Measurements from ENCODE around the gene JTB.

Gene JTB

GRCh38 chr1:153970346-153970745 is 7.1 kb downstream of the JTB start:
- Histone ChIP-seq H4K8ac (ENCODE audit: low read depth, low read length) (no peak overlapping the region), H3K79me2 (ENCODE audit: control insufficient read depth, insufficient read depth, low read length, poor library complexity) (peaks cover 3% of the 10 kb centered on the region), H2BK12ac (ENCODE audit: low read length) (no peak overlapping the region), H3K9me3 (ENCODE audit: insufficient read depth, low read depth, low read length) (peaks cover 2% of the 10 kb centered on the region), H4K12ac (ENCODE audit: low read depth, low read length) (no peak overlapping the region), H2BK120ac (ENCODE audit: insufficient read depth, low read length, poor library complexity) (no peak overlapping the region), H3K18ac (ENCODE audit: low read length) (no peak overlapping the region), H3K27me3 (ENCODE audit: insufficient read depth, low read length) (no peaks in the 10 kb centered on the region), H3K27ac (ENCODE audit: low read depth, low read length) (no peak overlapping the region), H2BK5ac (ENCODE audit: low read depth, low read length, poor library complexity) (no peak overlapping the region), H3K14ac (ENCODE audit: low read length) (no peak overlapping the region), H3K4ac (ENCODE audit: low read depth, low read length) (no peak overlapping the region), H3K36me3 (ENCODE audit: control insufficient read depth in 1 of 2, insufficient read depth in 2 of 2, low read length in 2 of 2) (peaks cover 15 to 20% of the 10 kb centered on the region in 2 experiments), H2AK5ac (ENCODE audit: low read length) (no peak overlapping the region), H2AFZ (ENCODE audit: insufficient read depth, low read length, poor library complexity) (no peak overlapping the region), H3K4me3 (ENCODE audit: low read depth, low read length) (no peak overlapping the region), H3K23ac (ENCODE audit: low read length) (no peak overlapping the region), H3K79me1 (ENCODE audit: low read length) (peaks cover 9% of the 10 kb centered on the region), H4K91ac (ENCODE audit: low read depth, low read length) (no peak overlapping the region), H3K4me2 (ENCODE audit: low read length) (no peak overlapping the region), H3K9ac (ENCODE audit: low read length) (no peak overlapping the region), H3K4me1 (ENCODE audit: control insufficient read depth in 1 of 2, insufficient read depth in 2 of 2, low read length in 2 of 2) (peaks cover 6 to 10% of the 10 kb centered on the region in 2 experiments)
- DNase-seq = no peak
- WGBS (ENCODE audit: extremely low coverage, insufficient coverage, insufficient read length) = no CpG with 5 or more reads among the region's 2 CpGs

- Histone ChIP-seq H3K14ac (ENCODE audit: low read length) (no peak overlapping the region), H3K27me3 (ENCODE audit: insufficient read depth, low read length) (no peaks in the 10 kb centered on the region), H2AK5ac (ENCODE audit: low read length) (no peak overlapping the region), H4K12ac (ENCODE audit: low read depth, low read length) (no peak overlapping the region), H2AFZ (ENCODE audit: insufficient read depth, low read length, poor library complexity) (no peak overlapping the region), H3K79me2 (ENCODE audit: control insufficient read depth, insufficient read depth, low read length, poor library complexity) (peaks cover 3% of the 10 kb centered on the region), H3K27ac (ENCODE audit: low read depth, low read length) (no peak overlapping the region), H4K91ac (ENCODE audit: low read depth, low read length) (no peak overlapping the region), H3K23ac (ENCODE audit: low read length) (no peak overlapping the region), H3K4ac (ENCODE audit: low read depth, low read length) (no peak overlapping the region), H3K9me3 (ENCODE audit: insufficient read depth, low read depth, low read length) (peaks cover 2% of the 10 kb centered on the region), H3K4me1 (ENCODE audit: control insufficient read depth in 1 of 2, insufficient read depth in 2 of 2, low read length in 2 of 2) (peaks cover 6 to 10% of the 10 kb centered on the region in 2 experiments), H2BK5ac (ENCODE audit: low read depth, low read length, poor library complexity) (no peak overlapping the region), H2BK120ac (ENCODE audit: insufficient read depth, low read length, poor library complexity) (no peak overlapping the region), H3K36me3 (ENCODE audit: control insufficient read depth in 1 of 2, insufficient read depth in 2 of 2, low read length in 2 of 2) (peaks cover 8 to 12% of the 10 kb centered on the region in 2 experiments), H2BK12ac (ENCODE audit: low read length) (no peak overlapping the region), H3K4me3 (ENCODE audit: low read depth, low read length) (no peak overlapping the region), H3K18ac (ENCODE audit: low read length) (no peak overlapping the region), H3K9ac (ENCODE audit: low read length) (no peak overlapping the region), H3K4me2 (ENCODE audit: low read length) (no peak overlapping the region), H4K8ac (ENCODE audit: low read depth, low read length) (no peak overlapping the region), H3K79me1 (ENCODE audit: low read length) (peaks cover 12% of the 10 kb centered on the region)
- WGBS (ENCODE audit: extremely low coverage, insufficient coverage, insufficient read length) = no CpG with 5 or more reads among the region's 2 CpGs
- no peak for DNase-seq
These were observed 8.5 kb downstream of the JTB start for GRCh38 chr1:153968972-153969371.

GRCh38 chr1:153968408-153968807 is 9.1 kb downstream of the JTB start:
- Histone ChIP-seq H2AFZ (ENCODE audit: insufficient read depth, low read length, poor library complexity) (no peak overlapping the region), H3K4ac (ENCODE audit: low read depth, low read length) (peak overlapping the region; percentile 9), H4K8ac (ENCODE audit: low read depth, low read length) (peak overlapping the region; percentile 75), H3K27me3 (ENCODE audit: insufficient read depth, low read length) (no peaks in the 10 kb centered on the region), H3K36me3 (ENCODE audit: control insufficient read depth in 1 of 2, insufficient read depth in 2 of 2, low read length in 2 of 2) (peaks cover 2 to 7% of the 10 kb centered on the region in 2 experiments), H3K23ac (ENCODE audit: low read length) (no peak overlapping the region), H4K12ac (ENCODE audit: low read depth, low read length) (peak overlapping the region; percentile 82), H2BK5ac (ENCODE audit: low read depth, low read length, poor library complexity) (no peak overlapping the region), H3K4me2 (ENCODE audit: low read length) (peak overlapping the region; percentile 86), H3K79me2 (ENCODE audit: control insufficient read depth, insufficient read depth, low read length, poor library complexity) (peaks cover 3% of the 10 kb centered on the region), H3K9me3 (ENCODE audit: insufficient read depth, low read depth, low read length) (no peaks in the 10 kb centered on the region), H3K4me3 (ENCODE audit: low read depth, low read length) (no peak overlapping the region), H3K27ac (ENCODE audit: low read depth, low read length) (no peak overlapping the region), H3K9ac (ENCODE audit: low read length) (peak overlapping the region; percentile 0), H3K18ac (ENCODE audit: low read length) (peak overlapping the region; percentile 5), H2AK5ac (ENCODE audit: low read length) (peak overlapping the region; percentile 67), H4K91ac (ENCODE audit: low read depth, low read length) (peak overlapping the region; percentile 69), H3K14ac (ENCODE audit: low read length) (peak overlapping the region; percentile 64), H3K79me1 (ENCODE audit: low read length) (peaks cover 16% of the 10 kb centered on the region), H2BK120ac (ENCODE audit: insufficient read depth, low read length, poor library complexity) (no peak overlapping the region), H3K4me1 (ENCODE audit: control insufficient read depth in 1 of 2, insufficient read depth in 2 of 2, low read length in 2 of 2) (peaks cover 6 to 10% of the 10 kb centered on the region in 2 experiments), H2BK12ac (ENCODE audit: low read length) (no peak overlapping the region)
- DNase-seq = no peak
- WGBS (ENCODE audit: extremely low coverage, insufficient coverage, insufficient read length) = no CpG with 5 or more reads among the region's 13 CpGs

- WGBS (ENCODE audit: extremely low coverage, insufficient coverage, insufficient read length) = no CpG with 5 or more reads among the region's 8 CpGs
- Histone ChIP-seq H2AK5ac (ENCODE audit: low read length) (peak overlapping the region; percentile 67), H3K9me3 (ENCODE audit: insufficient read depth, low read depth, low read length) (no peaks in the 10 kb centered on the region), H4K8ac (ENCODE audit: low read depth, low read length) (peak overlapping the region; percentile 75), H3K18ac (ENCODE audit: low read length) (peak overlapping the region; percentile 5), H4K91ac (ENCODE audit: low read depth, low read length) (peak overlapping the region; percentile 69), H3K23ac (ENCODE audit: low read length) (no peak overlapping the region), H3K4me3 (ENCODE audit: low read depth, low read length) (peak overlapping the region; percentile 25), H4K12ac (ENCODE audit: low read depth, low read length) (peak overlapping the region; percentile 82), H2BK120ac (ENCODE audit: insufficient read depth, low read length, poor library complexity) (peak overlapping the region; percentile 49), H3K36me3 (ENCODE audit: control insufficient read depth in 1 of 2, insufficient read depth in 2 of 2, low read length in 2 of 2) (peaks cover 0 to 5% of the 10 kb centered on the region in 2 experiments), H2AFZ (ENCODE audit: insufficient read depth, low read length, poor library complexity) (peak overlapping the region; percentile 11), H3K9ac (ENCODE audit: low read length) (no peak overlapping the region), H3K4me2 (ENCODE audit: low read length) (peak overlapping the region; percentile 86), H3K4ac (ENCODE audit: low read depth, low read length) (peak overlapping the region; percentile 50), H3K79me2 (ENCODE audit: control insufficient read depth, insufficient read depth, low read length, poor library complexity) (peaks cover 6% of the 10 kb centered on the region), H3K79me1 (ENCODE audit: low read length) (peaks cover 20% of the 10 kb centered on the region), H2BK5ac (ENCODE audit: low read depth, low read length, poor library complexity) (no peak overlapping the region), H3K14ac (ENCODE audit: low read length) (peak overlapping the region; percentile 51), H3K4me1 (ENCODE audit: control insufficient read depth in 1 of 2, insufficient read depth in 2 of 2, low read length in 2 of 2) (peaks cover 6 to 10% of the 10 kb centered on the region in 2 experiments), H3K27me3 (ENCODE audit: insufficient read depth, low read length) (no peaks in the 10 kb centered on the region), H3K27ac (ENCODE audit: low read depth, low read length) (peak overlapping the region; percentile 47), H2BK12ac (ENCODE audit: low read length) (no peak overlapping the region)
- DNase-seq = no peak
These were observed 9.5 kb downstream of the JTB start for GRCh38 chr1:153968000-153968363.

All from trophoblast cell (in vitro differentiated cells and primary cell).